GM19372 (cell line): ENCODE data around the gene PSMB7.

Experiments used
- ATAC-seq: cut with Tn5 transposase; IDR thresholded peaks from one replicate; pipeline ENCODE4 v1.9.1; 2021; ENCODE audit warnings: mild to moderate bottlenecking, low read depth, moderate library complexity; ENCODE audit not compliant: unreplicated experiment

PSMB7 gene

DNA sequence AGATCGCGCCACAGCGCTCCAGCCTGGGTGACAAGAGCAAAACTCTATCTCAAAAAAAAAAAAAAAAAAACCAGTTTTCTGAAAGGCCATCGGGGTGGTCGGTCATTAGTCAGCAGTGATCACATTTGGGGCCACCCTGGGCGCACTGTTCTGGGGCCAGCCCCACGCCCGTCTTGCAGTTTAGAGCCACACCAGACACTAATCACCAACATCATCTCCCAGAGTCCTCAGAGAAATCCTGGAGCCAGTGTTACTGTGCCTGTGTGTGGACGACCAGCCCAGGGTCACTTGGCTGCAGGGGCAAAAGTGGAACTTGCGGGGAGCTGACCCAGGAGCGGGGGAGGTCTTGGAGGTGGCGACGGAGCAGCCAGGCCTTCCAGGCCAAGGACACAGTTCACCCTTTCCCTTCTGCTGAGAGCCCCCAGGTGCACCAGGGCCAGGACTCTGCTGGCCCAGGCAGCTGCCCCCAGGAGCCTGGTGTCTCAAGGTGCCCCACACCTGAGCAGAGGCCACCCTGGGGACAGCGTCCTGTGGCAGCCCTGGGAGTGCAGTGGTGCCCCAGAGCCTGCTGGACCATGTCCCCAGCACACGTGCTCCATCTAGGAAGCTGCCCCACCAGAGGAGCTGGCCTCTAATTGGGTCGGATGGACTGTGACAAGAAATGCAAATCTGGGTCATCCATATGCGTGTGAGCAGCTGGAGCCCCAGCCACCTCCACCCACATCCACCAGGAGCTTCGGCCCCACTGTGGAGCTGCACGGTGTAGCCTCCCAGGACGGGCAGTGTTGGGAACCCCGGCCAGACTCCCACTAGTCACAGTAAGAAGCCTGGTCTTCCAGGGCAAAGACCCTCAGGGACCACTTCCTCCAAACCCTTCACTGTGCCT, 106.4 kb downstream of the PSMB7 start:
- no peak for ATAC-seq

DNA sequence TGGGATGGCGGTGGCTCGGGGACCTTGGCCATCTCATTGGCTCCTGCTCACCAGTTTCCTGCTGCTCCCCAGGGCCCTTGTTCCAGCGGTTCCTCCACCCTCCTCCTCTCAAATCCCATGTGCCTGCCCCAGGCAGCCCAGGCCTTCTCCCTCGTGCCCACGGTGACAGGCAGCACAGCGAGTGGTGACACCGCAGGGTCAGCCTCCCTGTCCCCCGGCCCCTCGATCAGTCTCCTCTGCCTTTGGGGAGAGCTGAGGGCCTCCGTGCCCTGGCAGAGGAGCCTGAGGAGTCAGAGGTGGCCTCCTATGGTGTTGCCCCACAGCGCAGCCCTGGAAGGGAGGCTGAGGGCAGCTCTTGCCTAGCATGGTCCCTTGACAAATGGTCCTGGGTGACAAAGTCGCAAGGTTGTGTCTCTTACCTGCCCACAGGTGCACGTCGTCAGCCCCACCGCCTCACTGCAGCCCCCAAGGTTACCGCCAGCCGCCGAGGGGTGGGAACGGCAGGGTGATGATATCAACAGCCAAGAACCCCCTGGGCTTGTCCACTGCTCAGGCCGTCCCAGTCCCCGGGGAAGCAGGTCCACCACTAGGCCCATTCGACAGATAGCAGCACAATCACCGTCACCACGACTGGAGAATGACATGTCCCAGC, 107.7 kb downstream of the PSMB7 start:
- ATAC-seq = no peak

DNA sequence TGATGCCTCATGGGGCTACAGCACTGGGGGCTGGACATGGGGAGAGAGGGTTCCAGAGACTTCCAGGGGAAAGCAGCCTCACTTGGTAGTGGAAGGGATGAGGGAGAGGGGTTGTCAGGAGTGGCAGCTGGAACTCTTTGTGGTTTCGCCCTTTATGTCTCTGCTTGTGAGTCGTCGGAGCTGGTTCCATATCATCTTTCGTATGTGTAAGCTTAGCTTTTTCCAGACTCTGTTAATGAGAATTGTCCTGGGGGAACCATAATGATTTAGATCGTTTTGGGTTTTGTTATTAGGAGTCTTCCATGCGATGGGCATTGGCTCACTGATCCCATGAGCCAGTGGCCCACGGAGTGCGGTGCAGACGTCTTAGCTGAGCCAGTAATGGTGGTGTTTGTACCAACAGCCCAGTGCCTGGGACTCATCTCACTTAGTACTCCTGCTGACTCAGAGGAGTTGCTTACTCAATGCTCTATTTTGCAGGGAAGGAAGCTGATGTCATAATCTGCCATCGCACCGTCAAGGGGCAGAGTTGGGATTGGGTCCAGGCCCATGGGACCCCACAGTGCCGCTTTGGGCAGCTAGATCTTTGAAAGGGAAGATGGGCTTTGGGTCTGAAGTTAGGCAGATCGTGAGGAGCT, 109.0 kb downstream of the PSMB7 start:
- ATAC-seq = no peak

DNA sequence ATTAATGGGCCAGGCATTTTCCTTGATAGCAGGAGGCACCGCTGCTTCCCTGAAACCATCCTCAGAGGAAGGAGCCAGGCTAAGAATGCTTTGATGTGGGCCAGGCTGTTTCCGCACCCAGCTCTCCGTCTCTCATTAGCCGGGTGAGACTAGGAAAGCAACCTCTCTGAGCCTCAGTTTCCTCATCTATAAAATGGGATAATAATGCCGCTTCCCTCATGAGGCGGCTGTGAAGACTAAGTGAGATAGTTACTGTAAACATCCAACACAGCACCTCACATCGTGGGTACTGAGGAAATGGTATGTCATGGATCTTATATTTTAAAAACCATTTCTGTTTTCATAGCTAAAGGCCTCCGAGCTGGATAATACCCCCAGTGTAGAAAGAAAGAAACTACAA, 111.0 kb downstream of the PSMB7 start:
- ATAC-seq = no peak

DNA sequence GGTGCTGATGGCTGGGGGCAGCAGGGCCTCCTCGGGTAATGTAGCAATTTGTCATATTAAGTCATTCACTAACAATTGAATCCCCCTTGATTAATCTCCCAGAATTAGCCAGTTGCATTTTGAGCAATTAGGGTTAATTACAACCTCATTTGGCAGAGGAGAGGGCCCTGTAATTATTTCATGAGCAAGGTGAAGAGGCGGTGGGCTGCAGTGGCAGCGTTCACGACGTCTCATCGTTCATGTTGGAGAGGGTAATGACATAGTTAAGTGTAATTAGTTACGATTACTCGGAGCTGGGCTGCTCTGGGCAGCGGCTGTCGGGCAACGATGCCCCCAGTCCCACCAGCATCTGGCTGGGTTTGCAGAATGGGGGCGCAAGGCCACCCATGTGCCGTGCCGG, 111.5 kb downstream of the PSMB7 start:
- no peak for ATAC-seq
